DOHH2 (cell line): ENCODE data around the gene SAP130.

Experiments used
- CTCF ChIP-seq: fragments of 200-600 bp; sonication (generic); IDR thresholded peaks from one replicate; pipeline ENCODE4 v1.5.1; 2014; ENCODE audit warnings: antibody characterized with exemption, mild to moderate bottlenecking, low read depth, low read length; ENCODE audit not compliant: poor library complexity, severe bottlenecking
- EZH2phosphoT487 ChIP-seq: fragments of 200-600 bp; sonication (generic); IDR thresholded peaks from 2 replicates; pipeline ENCODE4 v1.6.1; 2017; ENCODE audit warnings: borderline replicate concordance, mild to moderate bottlenecking, antibody characterized with exemption, low read length, moderate library complexity, mixed read lengths

DNA sequence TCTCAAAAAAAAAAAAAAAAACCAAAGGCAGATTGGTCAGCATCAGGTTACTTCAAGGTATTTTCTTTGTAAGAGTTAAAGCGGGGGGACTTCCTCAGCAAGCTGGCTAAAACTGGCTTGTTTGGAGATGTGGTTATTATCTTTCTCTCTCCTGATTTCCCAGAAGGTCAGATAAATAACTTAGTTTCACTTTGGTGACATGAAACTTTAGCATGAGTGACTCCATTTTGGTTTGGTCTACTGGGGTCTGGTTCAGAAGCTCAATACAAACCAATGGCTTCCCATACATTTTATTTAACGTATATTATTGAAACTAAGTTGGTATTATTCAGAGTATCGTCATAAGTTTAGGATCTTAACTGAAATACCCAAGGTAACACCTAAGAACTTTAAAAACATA is 100.5 kb downstream of the SAP130 start:
- no peak for TF ChIP-seq CTCF
- TF ChIP-seq EZH2phosphoT487, result no peak
